OCI-LY3 (cell line): ENCODE measurements around the gene CUX1.

Experiments
- CTCF ChIP-seq: fragments of 200-600, 300-600 bp; sonication (generic); IDR thresholded peaks from 2 replicates; pipeline ENCODE4 v1.5.1; 2014; ENCODE audit warnings: antibody characterized with exemption, low read length, low read depth
- EZH2phosphoT487 ChIP-seq: fragments of 200-600 bp; shearing (Covaris generic); IDR thresholded peaks from 2 replicates; pipeline ENCODE4 v1.6.1; 2018; ENCODE audit warnings: antibody characterized with exemption, mixed run types, low read depth

GRCh38 chr7:101879565-101879964 lies 62.1 kb downstream of the CUX1 start:
- TF ChIP-seq CTCF (no peak), EZH2phosphoT487 (no peak)
